ENCODE results near the gene UPK3A. TPM values are rescaled to one million over a fixed set of nuclear protein-coding genes. Genes with fewer than 3 reads are reported as not detected.

Gene UPK3A
- total and polyA plus RNA-seq, 10 of the 15 experiments (the other 5 are each of a cell fraction or from before 2014, with no cell fraction given) = not detected

GRCh38 chr22:45242778-45243191 is 42.0 kb upstream of the UPK3A start:
- Histone ChIP-seq H3K9me3 (replicated peaks; ENCODE audit: control insufficient read depth, insufficient read depth, low read length) (no peaks in the 10 kb centered on the region), H4K20me1 (ENCODE audit: control insufficient read depth, insufficient read depth) (no peaks in the 10 kb centered on the region), H3K36me3 (ENCODE audit: control insufficient read depth in 2 of 2, insufficient read depth in 2 of 2, low read length in 1 of 2) (peaks cover 0 to 2% of the 10 kb centered on the region in 2 experiments; a peak in 1 of 4 replicates), H3K4me1 (ENCODE audit: control insufficient read depth, insufficient read depth, low read length) (peaks cover 41% of the 10 kb centered on the region), H3K79me2 (ENCODE audit: control insufficient read depth, insufficient read depth, low read length) (peaks cover 25% of the 10 kb centered on the region), H3K9ac (ENCODE audit: control insufficient read depth, insufficient read depth, low read length) (no peak overlapping the region), H3K27me3 (replicated peaks in 1 of 2; ENCODE audit: control insufficient read depth in 2 of 2, insufficient read depth in 2 of 2, low read length in 1 of 2) (no peaks in the 10 kb centered on the region), H3K4me2 (ENCODE audit: control insufficient read depth, insufficient read depth) (no peak overlapping the region), H3K4me3 (no peak overlapping the region), H2AFZ (ENCODE audit: control insufficient read depth, low read depth, low read length) (no peak overlapping the region), H3K27ac (ENCODE audit: control insufficient read depth, insufficient read depth) (no peak overlapping the region)
- FAIRE-seq (no peak), ATAC-seq (no peak), DNase-seq (ENCODE audit: low read depth, low spot score) (no peak)
- POLR2A ChIA-PET = no interaction called here
- BruUV-seq (replicated peaks) = no TSS peak
- CTCF ChIA-PET = no interaction called here
- WGBS (ENCODE audit: insufficient coverage, insufficient replicate concordance, low lambda C conversion rate, missing lambda C conversion rate) = 85% methylated on average over 7 of the region's 7 CpGs
- in situ Hi-C loops (cut with MboI) = no loop called here
- RAD21 ChIA-PET (ENCODE audit: unreplicated experiment) = no interaction called here
- TF ChIP-seq CTCF (IDR thresholded peaks at IDR 0.05 in 2 of 3, conservative IDR thresholded peaks at IDR 0.05 in 1 of 3; ENCODE audit: control insufficient read depth in 2 of 3, extremely low read depth in 1 of 3, insufficient read depth in 1 of 3, low read depth in 3 of 3, low read length in 3 of 3) (0 out of 6 replicates have a peak, but pooled peaks of 1 of the 3 experiments have one; percentile 6), CEBPZ (IDR thresholded peaks at IDR 0.05; ENCODE audit: low read depth, low read length) (no peak), RAD21 (IDR thresholded peaks at IDR 0.05; ENCODE audit: insufficient read depth, low read depth, low read length) (0 out of 2 replicates have a peak, but pooled peaks have one; percentile 12)
- intact Hi-C loops (cut with micrococcal nuclease; ENCODE audit: unreplicated experiment) = no loop called here
- SMC1A ChIA-PET (ENCODE audit: uncharacterized antibody, unreplicated experiment) = no interaction called here
